GM13976 (cell line): ENCODE data around the gene UGT1A6.
"Not testable (repeated sequence)": the region's sequence is repeated elsewhere in the genome, so short reads cannot be mapped to it uniquely, and the experiment has no call there.

ENCODE experiments used
- DNase-seq: peaks from one replicate; pipeline ENCODE4 v3.0.0; 2012; ENCODE audit warnings: low spot score
- in situ Hi-C: fragments of 300-500 bp; cut with MboI; formaldehyde crosslinking; loops from one replicate; pipeline ENCODE4 v1.12.0; 2022; ENCODE audit warnings: low sequenced_read_pairs, mixed read lengths, inconsistent platforms; ENCODE audit not compliant: unreplicated experiment
- TF ChIP-seq, protein P1 (sequence below): IDR thresholded peaks from 2 replicates; pipeline ENCODE4 v1.5.1; 2012; ENCODE audit warnings: borderline replicate concordance, mild to moderate bottlenecking; ENCODE audit not compliant: insufficient read depth; ENCODE audit errors: extremely low read depth, missing control alignments, control extremely low read depth

The UGT1A6 gene

DNA sequence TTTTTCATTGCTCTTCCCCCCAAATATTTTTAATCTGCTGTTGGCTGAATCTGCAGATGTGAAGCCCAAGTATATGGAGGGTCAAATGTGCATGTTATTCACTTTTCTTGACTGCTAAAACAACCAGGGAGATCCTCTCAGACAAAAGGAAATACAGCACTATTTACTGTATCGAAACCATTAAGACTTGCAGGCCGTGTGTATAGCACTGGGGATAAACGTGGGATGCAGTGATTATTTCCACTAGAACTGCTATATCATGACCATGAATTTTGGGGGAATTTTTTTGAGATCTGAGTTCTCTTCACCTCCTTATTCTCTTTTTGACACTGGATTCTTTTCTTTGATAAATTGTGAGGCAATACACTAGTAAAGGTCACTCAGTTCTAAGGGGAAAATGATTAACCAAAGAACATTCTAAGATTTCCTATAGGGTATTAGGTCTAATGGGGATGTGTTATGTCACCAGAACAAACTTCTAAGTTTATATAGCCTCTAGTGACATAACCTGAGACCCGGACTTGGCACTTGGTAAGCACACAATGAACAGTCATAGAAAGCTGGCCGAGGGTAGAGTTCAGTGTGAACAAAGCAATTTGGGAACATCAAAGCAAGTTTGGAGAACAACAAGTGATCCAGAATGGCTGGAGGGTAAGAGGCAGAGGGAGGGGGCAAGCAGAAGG lies 52.5 kb downstream of the UGT1A6 start:
- DNase-seq = no peak
- TF ChIP-seq, protein P1, sequence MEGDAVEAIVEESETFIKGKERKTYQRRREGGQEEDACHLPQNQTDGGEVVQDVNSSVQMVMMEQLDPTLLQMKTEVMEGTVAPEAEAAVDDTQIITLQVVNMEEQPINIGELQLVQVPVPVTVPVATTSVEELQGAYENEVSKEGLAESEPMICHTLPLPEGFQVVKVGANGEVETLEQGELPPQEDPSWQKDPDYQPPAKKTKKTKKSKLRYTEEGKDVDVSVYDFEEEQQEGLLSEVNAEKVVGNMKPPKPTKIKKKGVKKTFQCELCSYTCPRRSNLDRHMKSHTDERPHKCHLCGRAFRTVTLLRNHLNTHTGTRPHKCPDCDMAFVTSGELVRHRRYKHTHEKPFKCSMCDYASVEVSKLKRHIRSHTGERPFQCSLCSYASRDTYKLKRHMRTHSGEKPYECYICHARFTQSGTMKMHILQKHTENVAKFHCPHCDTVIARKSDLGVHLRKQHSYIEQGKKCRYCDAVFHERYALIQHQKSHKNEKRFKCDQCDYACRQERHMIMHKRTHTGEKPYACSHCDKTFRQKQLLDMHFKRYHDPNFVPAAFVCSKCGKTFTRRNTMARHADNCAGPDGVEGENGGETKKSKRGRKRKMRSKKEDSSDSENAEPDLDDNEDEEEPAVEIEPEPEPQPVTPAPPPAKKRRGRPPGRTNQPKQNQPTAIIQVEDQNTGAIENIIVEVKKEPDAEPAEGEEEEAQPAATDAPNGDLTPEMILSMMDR = no peak
- in situ Hi-C loops = no loop called here

DNA sequence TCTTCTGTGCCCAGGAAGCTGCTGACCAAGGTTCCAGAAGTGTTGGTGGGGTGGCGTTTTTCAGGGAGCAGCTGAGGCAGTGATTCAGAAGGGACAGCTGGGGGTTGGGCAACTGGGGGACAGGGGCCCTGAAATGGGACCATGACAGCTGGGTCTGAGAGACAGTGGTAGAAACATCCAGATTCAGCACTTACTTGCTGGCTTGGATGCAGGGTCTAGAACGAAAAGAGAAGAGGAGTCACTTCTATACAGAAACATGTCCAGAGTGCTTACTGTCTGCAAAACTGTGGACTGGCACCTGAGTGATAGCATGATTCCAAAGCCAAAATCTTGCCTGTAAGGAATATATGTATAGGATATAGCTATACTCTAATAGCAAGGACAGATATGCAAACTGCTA lies 53.1 kb downstream of the UGT1A6 start:
- DNase-seq, in situ Hi-C loops: not testable (repeated sequence)

DNA sequence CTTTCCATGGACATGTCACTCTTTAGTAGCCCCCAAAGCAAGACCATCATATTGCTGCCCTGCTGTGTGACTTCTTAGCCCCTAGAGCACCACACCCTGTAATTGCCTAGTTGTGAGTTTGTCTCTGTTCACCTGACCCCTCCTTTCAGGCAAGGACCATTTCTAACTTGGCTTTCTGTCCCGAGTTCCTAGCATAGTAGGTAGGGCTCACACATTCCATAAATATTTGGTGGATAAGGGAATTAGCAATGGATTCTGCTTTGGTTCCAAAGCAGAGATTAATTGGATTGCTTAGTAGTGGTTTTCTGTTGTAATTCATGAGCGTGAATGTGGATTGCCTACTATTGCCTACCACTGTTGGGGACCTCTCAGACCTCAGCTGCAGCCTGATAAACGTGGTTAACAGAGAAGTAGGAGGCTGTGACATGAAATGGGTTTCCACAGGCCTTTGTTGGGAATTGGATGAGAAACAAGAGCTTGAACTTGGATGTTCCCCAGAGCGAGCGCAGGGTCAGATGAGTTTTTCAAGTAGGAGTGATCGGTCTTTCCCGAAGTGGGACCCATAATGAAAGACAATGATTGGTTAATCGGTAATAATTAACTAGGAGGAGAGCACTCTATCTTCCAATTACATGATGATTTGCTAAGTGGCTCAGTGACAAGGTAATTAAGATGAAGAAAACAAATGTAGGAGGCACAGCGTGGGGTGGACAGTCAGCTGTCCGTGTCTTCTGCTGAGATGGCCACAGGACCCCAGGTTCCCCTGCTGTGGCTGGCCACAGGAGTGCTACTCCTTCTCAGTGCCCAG lies 54.0 kb downstream of the UGT1A6 start:
- TF ChIP-seq, protein P1 = no peak
- in situ Hi-C loops = no loop called here
- DNase-seq = no peak

DNA sequence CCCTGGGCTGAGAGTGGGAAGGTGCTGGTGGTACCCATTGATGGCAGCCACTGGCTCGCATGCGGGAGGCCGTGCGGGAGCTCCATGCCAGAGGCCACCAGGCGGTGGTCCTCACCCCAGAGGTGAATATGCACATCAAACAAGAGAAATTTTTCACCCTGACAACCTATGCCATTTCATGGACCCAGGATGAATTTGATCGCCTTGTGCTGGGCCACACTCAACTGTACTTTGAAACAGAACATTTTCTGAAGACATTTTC lies 54.5 kb downstream of the UGT1A6 start:
- no peak for DNase-seq
- TF ChIP-seq, protein P1 = no peak
- in situ Hi-C loops = no loop called here

DNA sequence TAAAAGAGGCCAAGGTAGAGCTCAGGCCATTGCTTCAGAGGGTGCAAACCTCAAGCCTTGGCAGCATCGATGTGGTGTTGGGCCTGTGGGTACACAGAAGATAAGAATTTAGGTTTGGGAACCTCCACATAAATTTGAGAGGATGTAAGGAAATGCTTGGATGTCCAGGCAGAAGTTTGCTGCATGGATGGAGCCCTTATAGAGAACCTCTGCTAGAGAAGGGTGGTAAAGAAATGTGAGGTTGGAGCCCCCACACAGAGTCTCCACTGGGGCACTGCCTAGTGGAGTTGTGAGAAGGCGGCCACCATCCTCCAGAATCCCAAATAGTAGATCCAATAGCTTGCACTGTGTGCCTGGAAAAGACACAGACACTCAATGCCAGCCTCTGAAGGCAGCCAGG lies 58.0 kb downstream of the UGT1A6 start:
- in situ Hi-C loops, DNase-seq: not testable (repeated sequence)

DNA sequence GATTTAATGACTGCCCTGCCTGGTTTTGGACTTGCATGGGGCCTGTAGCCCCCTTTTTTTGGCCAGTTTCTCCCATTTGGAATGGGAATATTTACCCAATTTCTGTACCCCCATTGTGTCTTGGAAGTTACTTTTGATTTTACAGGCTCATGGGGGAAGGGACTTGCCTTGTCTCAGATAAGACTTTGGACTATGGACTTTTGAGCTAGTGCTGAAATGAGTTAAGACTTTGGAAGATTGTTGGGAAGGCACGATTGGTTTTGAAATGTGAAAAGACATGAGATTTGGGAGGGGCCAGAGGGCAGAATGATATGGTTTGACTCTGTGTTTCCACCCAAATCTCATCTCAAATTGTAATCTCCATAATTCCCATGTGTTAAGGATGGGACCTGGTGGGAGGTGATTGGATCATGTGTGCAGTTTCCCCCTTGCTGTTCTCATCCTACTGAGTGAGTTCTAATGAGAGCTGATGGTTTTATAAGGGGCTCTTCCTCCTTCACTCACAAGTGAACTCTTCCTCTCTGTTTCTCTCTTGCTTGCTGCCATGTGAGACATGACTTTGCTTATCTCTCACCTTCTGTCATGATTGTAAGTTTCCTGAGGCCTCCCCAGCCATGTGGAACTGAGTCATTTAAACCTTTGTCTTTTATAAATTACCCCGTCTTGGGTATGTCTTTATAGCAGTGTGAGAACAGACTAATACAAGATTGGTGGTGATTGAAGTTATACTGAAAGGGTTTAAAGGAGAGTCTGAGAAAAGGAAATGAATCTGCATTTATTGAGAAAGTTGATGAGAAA lies 58.7 kb downstream of the UGT1A6 start:
- in situ Hi-C loops, DNase-seq: not testable (repeated sequence)

DNA sequence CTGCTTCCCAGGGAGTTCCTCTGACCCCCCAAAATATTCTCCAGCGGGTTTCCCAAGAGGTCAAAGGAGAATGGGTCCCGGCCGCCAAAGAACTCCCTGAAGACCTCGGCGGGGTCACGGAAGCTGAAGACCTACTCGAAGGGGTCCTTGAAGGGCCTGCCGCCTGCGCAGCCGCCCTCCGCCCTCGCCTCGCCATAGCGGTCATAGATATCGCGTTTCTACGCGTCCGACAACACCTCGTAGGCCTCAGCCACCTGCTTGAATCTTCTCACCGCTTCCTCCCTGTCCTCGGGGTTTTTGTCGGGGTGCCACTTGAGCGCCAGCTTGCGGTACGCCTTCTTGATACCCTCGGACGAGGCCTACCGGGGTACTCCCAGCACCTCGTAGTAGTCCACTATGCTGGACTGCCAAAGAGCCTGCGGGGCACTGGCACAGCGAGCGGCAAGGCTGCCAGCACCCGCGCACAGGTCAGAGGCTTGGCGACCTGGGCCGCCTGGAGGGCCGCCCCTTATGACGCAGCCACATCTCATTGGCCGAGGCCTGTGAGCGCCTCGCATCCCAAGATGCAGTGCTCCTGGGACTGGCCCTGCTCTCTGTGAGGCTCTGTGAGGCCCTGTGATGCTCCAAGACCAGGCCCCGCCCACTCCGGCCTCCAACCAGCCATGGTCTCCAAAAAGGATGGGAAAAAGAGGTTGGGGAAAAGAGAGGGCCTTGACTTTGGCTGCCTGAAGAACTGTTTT lies 62.4 kb downstream of the UGT1A6 start:
- in situ Hi-C loops = no loop called here
- no peak for DNase-seq
- TF ChIP-seq, protein P1 = no peak
